Activated T-helper 1 cell treated with Interleukin-2 at 50 U/mL for 16 hours (primary cell): ENCODE results near the gene VCL.
"Not testable (repeated sequence)": the region's sequence is repeated elsewhere in the genome, so short reads cannot be mapped to it uniquely, and the experiment has no call there.

Experiments used
- DNase-seq: peaks from one replicate; pipeline ENCODE4 v3.0.0-alpha.2; 2020; ENCODE audit warnings: low read depth

VCL gene

GRCh38 chr10:74040200-74041126, 42.5 kb downstream of the VCL start:
- no peak for DNase-seq

DNA sequence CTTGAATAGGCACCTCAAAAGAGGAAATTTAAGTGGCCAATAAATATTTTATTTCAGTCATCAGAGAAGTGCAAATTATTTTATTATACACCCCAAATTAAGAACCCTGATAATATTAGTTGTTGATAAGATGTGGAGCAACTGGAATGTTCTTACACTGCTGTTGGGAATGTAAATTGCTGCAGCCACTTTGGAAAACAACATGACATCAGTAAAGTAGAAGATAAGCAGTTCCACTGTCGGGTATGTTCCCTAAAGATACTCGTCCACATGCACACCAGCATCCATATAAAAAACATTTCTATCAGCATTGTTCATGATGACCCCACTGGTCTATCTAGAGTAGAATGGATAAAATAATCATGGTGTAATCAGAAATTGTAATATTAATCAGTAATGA, 46.5 kb downstream of the VCL start:
- DNase-seq, result no peak

DNA sequence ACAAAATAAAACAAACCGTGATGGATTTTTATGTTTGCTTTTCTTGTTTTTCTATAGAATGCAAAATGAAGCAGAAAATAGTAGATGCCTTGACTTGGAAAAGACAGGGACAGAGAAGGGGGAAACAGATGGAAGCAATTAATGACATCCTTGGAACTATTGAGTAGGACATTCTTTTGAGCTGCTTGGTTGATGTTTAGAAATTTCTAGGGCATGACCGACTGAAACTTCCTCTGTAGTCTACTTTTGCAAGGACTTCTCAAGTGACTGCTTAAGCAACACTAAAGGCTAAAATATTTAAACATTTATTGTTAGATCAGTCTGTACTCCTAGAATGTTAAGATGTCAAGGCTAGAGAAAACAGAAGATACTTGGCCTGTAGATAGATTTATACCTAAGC, 49.4 kb downstream of the VCL start:
- no peak for DNase-seq

DNA sequence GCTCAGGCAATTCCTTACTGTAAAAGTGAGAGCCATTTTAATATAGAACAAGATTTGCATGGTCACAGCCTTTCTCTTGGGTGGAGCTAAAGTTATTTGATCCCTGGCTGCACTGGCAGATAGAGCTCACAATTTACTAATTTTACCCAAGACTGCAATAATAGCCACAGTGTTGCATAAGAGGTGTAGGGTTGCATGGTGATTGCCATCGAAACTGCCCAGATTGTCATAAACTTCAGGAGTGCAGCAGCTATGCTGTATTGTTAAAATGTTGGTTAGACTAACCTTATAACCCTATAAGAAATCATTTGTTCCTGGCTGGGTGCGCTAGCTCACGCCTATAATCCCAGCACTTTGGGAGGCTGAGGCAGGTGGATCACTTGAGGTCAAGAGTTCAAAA, 50.0 kb downstream of the VCL start:
- no peak for DNase-seq

DNA sequence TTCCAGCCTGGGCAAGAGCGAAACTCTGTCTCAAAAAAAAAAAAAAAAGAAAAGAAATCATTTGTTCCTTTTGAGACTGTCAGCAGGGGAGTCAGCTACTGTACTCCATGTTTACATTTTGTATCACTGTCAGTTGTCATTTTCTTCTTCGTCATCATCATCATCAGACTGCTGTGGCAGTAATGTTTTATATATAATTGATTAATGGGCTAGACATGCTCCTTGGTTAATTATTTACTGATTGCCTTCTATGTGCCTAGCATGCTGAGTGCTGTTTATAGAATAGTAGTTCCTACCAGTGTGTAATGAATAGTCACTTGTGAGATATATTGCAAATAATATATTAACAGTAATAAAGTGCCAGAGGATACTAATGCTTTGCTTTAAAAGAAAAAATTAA, 50.5 kb downstream of the VCL start:
- DNase-seq, result no peak

DNA sequence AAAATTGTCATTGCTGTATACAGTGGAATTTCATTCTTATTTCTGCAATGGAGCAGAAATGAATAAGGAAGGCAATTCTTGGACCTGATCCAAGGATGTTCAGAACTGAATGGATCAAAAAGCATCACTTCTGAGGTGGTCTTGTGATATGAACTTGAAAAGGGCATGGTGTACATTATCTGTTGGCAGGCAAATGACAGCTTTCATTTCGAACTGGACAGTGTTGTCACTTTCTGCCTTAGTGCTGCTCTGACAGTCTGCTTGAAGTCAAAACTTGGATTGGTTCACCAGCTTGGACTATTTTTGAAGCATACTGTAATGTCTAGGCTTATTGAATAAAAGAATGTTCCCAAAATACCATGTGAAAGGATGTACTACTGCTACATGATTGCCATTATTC, 52.0 kb downstream of the VCL start:
- no peak for DNase-seq

DNA sequence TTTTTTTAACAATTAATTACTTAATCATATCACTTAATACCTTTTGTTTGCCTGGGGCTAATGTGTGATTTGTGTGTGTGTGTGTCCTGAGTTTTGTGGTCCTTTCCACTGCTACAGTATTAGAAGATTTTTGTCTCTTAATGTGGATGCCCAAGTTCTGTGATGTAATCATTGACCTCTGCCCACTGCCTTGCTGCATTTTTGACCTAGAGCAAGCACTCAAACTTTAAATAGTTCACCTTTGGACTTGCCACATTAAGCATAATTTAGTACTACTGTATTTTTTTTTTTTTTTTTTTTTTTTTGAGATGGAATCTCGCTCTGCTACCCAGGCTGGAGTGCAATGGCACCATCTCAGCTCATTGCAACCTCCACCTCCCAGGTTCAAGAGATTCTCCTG, 52.7 kb downstream of the VCL start:
- DNase-seq, result no peak

DNA sequence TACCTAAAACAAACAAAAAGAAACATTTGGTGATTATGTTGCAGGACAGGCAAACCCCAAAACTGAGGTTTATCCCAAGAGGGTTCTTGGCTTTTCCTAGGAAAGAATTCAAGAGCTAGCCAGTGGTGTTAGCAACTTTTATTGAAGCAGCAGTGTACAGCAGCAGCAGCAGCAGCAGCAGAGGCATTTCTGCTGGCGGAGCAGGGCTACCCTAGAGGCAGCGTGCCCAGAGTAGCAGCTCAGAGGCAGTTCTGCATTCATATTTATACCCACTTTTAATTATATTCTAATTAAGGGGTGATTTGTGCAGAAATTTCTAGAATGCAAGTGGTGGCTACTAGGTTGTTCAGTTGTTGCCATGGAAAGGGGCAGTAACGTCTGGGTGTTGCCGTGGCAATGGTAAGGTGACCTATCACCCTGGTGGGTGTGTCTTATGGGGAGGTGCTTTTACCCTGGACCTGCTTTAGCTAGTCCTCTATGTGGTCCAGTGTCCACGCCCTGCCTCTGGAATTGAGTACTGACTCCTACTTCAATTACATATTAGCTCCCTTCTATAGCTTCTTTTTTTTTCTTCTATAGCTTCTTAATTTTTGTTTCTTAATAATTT, 53.9 kb downstream of the VCL start:
- DNase-seq, result no peak

DNA sequence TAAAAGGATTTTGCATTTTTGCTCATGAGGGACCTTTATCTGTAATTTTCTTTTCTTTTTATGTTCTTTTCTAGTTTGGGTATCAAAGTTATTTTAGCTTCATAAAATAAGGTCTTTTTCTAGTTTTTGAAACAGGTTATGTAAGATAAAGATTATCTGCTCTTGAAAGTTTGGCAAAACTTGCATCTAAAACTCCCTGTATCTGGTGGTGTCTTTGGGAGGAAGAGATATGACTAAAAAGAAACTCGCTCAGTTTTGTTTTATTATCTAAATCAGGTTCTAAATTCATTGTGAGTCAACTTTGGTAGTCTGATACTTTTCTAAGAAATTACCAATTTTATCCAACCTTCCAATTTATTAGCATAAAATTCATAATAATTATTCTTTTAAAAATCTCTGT, 55.1 kb downstream of the VCL start:
- no peak for DNase-seq

DNA sequence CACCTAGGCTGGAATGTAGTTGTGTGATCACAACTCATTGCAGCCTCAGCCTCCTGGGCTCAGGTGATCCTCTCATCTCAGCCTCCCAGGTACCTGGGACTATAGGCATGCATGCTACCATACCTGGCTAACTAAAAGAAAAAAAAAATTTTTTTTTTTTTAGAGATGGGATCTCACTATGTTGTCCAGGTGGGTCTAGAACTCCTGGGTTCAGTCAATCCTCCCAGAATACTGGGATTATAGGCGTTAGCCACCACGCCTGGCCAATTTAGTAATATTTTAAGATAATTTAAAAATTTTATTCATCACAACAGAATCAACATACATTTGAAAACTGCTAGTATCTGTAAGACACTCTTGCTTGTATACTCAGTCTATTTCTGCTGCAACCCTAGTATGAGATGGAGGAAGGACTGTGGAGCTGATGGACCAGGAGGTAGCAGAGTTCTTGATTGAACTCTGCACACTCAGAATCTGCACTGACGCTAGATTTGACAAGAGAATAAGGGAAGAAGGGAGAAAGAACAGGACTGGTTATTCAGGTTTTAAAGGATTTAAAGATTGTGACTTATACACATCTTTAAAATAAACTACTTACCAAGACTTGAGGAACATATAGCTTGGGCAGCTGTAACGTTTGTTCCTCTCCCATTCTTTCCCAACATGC, 57.6 kb downstream of the VCL start:
- no peak for DNase-seq

GRCh38 chr10:74056050-74056818, 58.3 kb downstream of the VCL start:
- DNase-seq, result no peak

GRCh38 chr10:74058071-74058470, 60.2 kb downstream of the VCL start:
- DNase-seq, result no peak

- DNase-seq, result no peak
These were observed 60.7 kb downstream of the VCL start for GRCh38 chr10:74058658-74059057.

DNA sequence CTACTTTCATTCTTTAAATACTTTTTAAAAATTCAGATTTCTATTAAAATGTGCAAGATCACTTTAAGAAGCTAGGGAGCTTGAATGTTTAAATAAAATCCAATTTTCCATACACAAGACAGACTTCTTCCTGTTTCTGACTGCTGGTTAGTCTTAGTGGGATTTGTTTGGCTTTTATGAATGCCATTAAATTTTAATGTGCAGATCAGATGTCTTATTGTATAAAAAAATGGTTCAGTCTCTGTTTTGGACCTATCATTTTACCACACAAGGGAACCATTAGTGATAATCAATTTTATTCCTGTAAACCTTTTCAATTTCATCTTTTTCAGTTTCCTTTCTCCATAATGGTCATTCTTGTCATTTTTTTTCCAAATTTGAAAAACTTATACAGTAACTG, 63.2 kb downstream of the VCL start:
- no peak for DNase-seq

DNA sequence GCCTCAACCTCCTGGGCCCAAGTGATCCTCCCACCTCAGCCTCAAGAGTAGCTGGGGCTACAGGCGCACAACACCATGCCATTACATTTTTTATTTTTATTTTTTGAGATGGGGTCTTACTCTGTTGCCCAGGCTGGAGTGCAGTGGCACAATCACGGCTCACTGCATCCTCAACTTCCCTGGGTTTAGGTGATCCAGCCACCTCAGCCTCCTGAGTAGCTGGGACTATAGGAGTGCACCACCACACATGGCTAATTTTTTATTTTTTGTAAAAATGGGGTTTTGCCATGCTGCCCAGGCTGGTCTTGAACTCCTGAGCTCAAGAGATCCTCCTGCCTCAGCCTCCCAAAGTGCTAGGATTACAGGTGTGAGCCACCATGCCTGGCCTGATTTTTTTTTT, 64.1 kb downstream of the VCL start:
- not testable (repeated sequence) for DNase-seq

DNA sequence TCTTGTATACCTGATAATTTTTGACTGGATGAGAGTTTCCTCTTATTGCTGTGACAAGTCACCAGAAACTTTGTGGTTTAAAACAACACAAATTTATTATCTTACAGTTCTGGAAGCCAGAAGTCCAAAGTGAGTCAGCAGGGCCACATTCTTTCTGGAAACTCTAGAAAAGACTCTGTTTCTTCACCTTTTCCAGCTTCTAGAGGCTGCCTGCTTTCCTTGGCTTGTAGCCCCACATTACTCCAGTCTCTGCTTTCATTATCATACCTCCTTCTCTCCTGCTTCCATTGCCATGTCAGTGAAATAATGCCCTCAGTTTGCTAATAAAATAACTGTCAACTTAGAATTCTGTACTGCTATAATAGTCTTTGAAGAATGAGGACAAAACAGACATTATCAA, 65.3 kb downstream of the VCL start:
- DNase-seq, result no peak

DNA sequence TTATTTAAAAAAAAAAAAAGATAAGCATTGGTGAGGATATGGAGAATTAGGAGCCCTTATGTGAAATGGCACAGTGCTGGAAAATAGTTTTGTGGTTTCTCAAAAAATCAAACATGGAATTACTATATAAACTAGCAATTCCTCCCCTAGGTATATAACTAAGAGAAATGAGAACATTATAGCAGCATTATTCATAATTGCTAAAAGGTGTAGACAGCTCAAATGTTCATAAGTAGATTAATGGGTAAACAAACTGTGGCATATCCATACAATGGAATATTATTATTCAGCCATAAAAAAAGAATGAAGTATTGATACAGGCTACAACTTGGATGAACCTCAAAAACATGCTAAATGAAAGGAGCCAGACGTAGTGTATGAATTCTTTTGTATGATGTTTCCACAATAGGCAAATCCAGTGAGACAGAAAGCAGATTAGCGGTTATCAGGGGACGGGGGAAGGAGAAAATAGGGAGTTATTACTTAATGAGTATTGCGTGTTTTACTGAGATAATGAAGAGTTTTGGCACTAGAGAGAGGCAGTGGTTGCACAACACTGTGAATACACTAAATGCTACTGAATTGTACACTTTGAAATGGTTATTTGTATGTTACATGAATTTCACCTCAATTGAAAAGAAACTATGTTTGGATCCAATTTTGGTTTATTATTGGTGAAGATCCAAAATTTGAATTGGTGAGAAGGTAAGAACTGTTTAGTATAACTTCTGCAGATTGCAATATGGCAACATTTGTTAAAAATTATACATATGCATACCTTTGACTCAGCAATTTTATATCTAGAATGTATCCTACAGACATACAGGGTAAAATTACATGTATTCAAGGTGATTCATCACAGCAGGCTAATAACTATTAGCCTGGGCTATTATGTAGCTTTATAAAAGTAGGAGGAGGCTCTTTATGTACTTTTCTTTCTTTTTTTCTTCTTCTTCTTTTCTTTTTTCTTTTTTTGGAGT, 69.7 kb downstream of the VCL start:
- no peak for DNase-seq

- DNase-seq, result no peak
These were observed 73.2 kb downstream of the VCL start for GRCh38 chr10:74071157-74071556.

GRCh38 chr10:74072503-74072902, 74.6 kb downstream of the VCL start:
- no peak for DNase-seq

DNA sequence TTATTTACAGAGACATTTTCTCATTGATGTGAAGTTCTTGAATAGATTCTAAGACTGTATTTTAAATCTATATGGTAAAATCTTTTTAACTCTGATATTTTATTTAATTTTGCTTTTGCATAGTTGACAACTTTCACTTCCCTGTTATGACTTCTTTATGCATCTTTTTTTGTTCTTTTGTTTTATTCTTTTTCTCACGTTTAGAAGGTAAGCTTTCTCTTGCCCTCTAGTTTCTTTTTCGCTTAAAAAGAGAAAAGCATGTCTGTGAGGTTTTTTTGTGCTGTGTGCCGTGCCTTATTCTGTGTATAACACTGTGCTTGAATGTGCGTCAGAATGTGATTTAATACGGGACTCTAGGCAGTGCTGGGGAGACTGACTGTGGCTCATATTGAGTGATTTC, 78.0 kb downstream of the VCL start:
- DNase-seq, result no peak

DNA sequence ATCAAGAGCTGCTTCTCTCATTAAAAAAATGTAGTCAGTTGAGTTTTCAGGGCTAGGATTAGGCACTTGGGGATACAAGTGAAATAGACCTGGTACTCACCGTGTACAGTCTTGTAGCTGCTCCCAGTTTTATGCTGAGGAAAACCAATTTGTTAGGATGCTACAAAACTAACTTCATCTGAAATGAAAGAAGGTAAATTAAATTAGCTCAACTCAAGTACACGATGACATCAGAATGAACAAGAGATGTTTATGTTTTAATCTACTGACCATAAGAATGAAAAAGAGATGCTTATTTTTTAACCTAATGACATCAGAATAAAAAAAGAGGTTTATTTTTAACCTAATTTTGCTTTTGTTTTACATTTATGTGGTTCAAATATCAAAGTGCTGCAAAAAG, 79.0 kb downstream of the VCL start:
- no peak for DNase-seq
